Measurements from ENCODE around the gene PRKAB1. TPM values are rescaled to one million over a fixed set of nuclear protein-coding genes. Genes with fewer than 3 reads are reported as not detected.

The PRKAB1 gene
- polyA plus RNA-seq, 2 of the 4 experiments (the other 2 are of a cell fraction), result 19.0 to 49.2 TPM

DNA sequence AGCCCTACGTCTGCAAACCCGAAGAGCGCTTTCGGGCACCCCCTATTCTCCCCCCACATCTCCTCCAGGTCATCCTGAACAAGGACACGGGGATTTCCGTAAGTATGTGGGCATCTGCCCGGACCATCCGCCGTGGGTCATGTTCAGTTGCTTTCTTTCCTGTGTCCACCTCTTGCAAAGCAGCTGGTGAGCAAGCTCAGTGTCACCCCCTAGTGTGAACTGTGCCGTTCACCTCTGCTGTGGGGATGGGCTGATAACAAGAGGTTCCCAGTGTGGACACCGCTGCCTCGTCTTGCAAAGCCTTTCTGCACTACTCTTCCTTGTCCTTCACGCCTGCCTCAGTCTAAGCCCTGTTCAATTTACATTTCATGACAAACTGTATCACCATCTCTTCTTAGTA lies 8.6 kb downstream of the PRKAB1 start:
- ChIA-PET POLR2A (interaction anchor here (2.0 kb wide), 1 partner anchor 9 kb away, joined by 8 read pairs; the partner anchor contains the start of gene PRKAB1), CTCF (interaction anchor here (1.1 to 2.4 kb wide), 3 partner anchors 9 to 11 kb away, joined by 3 to 8 read pairs (median 4); partner anchors contain the start of gene PRKAB1)
- Histone ChIP-seq H3K9me3 (no peaks in the 10 kb centered on the region), H3K4me1 (no peaks in the 10 kb centered on the region), H3K4me3 (no peak overlapping the region), H3K27ac (no peak overlapping the region), H3K4me2 (no peak overlapping the region)
- FAIRE-seq (no peak), DNase-seq (ENCODE audit: low read depth in 1 of 2, low spot score in 1 of 2) (peak in 1 of 2 experiments; percentile 21), ATAC-seq (peak in 1 of 2 experiments; percentile 46; a peak in 2 of 6 replicates)
- TF ChIP-seq EP300 (IDR thresholded peaks at IDR 0.05) (no peak), ELK1 (IDR thresholded peaks at IDR 0.05; ENCODE audit: low read depth, low read length) (no peak), EHMT2 (IDR thresholded peaks at IDR 0.05; ENCODE audit: low read depth) (no peak), ZNF302 (CRISPR knock-in tag; IDR thresholded peaks at IDR 0.05) (no peak), HEYL (CRISPR knock-in tag; IDR thresholded peaks at IDR 0.05) (no peak), GATA3 (IDR thresholded peaks at IDR 0.05; ENCODE audit: borderline replicate concordance) (no peak), EHF (CRISPR knock-in tag; IDR thresholded peaks at IDR 0.05) (no peak), HOXB5 (CRISPR knock-in tag; IDR thresholded peaks at IDR 0.05) (no peak), RARB (CRISPR knock-in tag; IDR thresholded peaks at IDR 0.05) (no peak), ZSCAN20 (CRISPR knock-in tag; IDR thresholded peaks at IDR 0.05) (no peak), RCOR1 (IDR thresholded peaks at IDR 0.05; ENCODE audit: low read depth, low read length) (no peak)
- WGBS (ENCODE audit: missing lambda C conversion rate), result 90% methylated on average over 13 of the region's 13 CpGs

- Histone ChIP-seq H3K27ac (no peak overlapping the region), H3K4me1 (no peaks in the 10 kb centered on the region), H3K9me3 (no peaks in the 10 kb centered on the region), H3K4me2 (no peak overlapping the region), H3K4me3 (no peak overlapping the region)
- TF ChIP-seq HOXB13 (CRISPR knock-in tag; IDR thresholded peaks at IDR 0.05; ENCODE audit: low read depth) (no peak), MAZ (IDR thresholded peaks at IDR 0.05; ENCODE audit: borderline replicate concordance, low read depth, low read length) (no peak), TP53 (CRISPR knock-in tag; IDR thresholded peaks at IDR 0.05) (no peak), BHLHE40 (IDR thresholded peaks at IDR 0.05; ENCODE audit: low read depth, low read length) (no peak), CBX2 (IDR thresholded peaks at IDR 0.05; ENCODE audit: borderline replicate concordance, low read depth) (no peak), HMGXB4 (CRISPR knock-in tag; IDR thresholded peaks at IDR 0.05; ENCODE audit: borderline replicate concordance) (no peak), MYC (IDR thresholded peaks at IDR 0.05; ENCODE audit: borderline replicate concordance, low read length) (no peak), RARB (CRISPR knock-in tag; IDR thresholded peaks at IDR 0.05) (no peak)
- DNase-seq (ENCODE audit: low read depth in 1 of 2, low spot score in 1 of 2), result no peak
- POLR2A ChIA-PET, result interaction anchor here (2.0 kb wide), 1 partner anchor 11 kb away, joined by 8 read pairs; the partner anchor contains the start of gene PRKAB1
- FAIRE-seq, result no peak
- WGBS (ENCODE audit: missing lambda C conversion rate), result 83% methylated on average over 7 of the region's 7 CpGs
- no peak for ATAC-seq
- CTCF ChIA-PET, result interaction anchor here (1.1 to 2.4 kb wide), 3 partner anchors 10 to 1302 kb away, joined by 3 to 8 read pairs (median 4); partner anchors contain the start of genes PRKAB1 and SUDS3
Observed at GRCh38 chr12:119678459-119678858, 10.5 kb downstream of the PRKAB1 start.

DNA sequence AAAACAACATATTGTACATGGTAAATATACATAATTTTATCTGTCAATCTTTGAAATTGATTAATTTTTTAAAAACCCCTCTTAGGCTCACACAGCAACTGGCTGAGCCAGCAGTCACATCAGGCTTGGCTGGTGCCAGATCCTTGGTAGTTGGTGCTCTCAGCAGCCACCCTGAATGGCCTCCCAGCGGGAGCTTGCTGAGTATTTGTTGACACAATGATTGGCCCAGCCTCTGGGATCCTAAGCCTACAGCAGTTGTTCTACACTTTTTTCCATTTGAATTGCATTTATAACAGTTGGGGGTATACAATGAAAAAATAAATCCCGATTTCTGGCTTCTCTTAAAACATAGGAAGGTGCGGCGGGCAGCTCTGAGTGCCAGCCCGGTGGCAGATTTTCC lies 11.1 kb downstream of the PRKAB1 start:
- 0 out of 3 replicates have a peak, but pooled peaks cover 5% of the 10 kb centered on the region for H3K4me1 ChIP-seq
- H3K4me2 ChIP-seq, result no peak overlapping the region
- FAIRE-seq, result no peak
- ChIA-PET CTCF (interaction anchor here (1.0 to 1.3 kb wide), 2 partner anchors 16 to 1303 kb away, joined by 3 to 4 read pairs; partner anchors contain the start of gene SUDS3), POLR2A (no interaction called here)
- H3K27ac ChIP-seq, result no peak overlapping the region
- H3K4me3 ChIP-seq, result no peak overlapping the region
- no peak for TF ChIP-seq CEBPB (IDR thresholded peaks at IDR 0.05)
- TF ChIP-seq PHF8 (IDR thresholded peaks at IDR 0.05; ENCODE audit: borderline replicate concordance, low read depth), result no peak
- TF ChIP-seq POLR2AphosphoS2 (conservative IDR thresholded peaks at IDR 0.05; ENCODE audit: low read length), result no peak
- TF ChIP-seq HMGXB4 (CRISPR knock-in tag; IDR thresholded peaks at IDR 0.05; ENCODE audit: borderline replicate concordance), result no peak
- no peak for TF ChIP-seq FOSL2 (IDR thresholded peaks at IDR 0.05)
- no peak for TF ChIP-seq FOSL2 (CRISPR knock-in tag; IDR thresholded peaks at IDR 0.05)
- no peak for TF ChIP-seq ZSCAN20 (CRISPR knock-in tag; IDR thresholded peaks at IDR 0.05)
- no peak for TF ChIP-seq HOXB5 (CRISPR knock-in tag; IDR thresholded peaks at IDR 0.05)
- no peaks in the 10 kb centered on the region for H3K9me3 ChIP-seq
- DNase-seq (ENCODE audit: low read depth in 1 of 2, low spot score in 1 of 2), result no peak
- 86% methylated on average over 5 of the region's 5 CpGs for WGBS (ENCODE audit: missing lambda C conversion rate)
- no peak for ATAC-seq

All from A549 (cell line).